D721Med (cell line): Measurements from ENCODE around the gene MTSS2.

Experiments used
- DNase-seq: peaks from one replicate; pipeline ENCODE4 v3.0.0; 2011; ENCODE audit warnings: low spot score; ENCODE audit not compliant: insufficient read length
- FAIRE-seq: peaks from 2 replicates; lab custom pipeline; 2011; peaks lifted over from hg19 to GRCh38; lab: Jason Lieb, UNC
- CTCF ChIP-seq: IDR thresholded peaks from 2 replicates; pipeline ENCODE4 v1.5.1; 2012; ENCODE audit warnings: mild to moderate bottlenecking, control low read depth; ENCODE audit not compliant: insufficient read depth; ENCODE audit errors: missing control alignments

Gene MTSS2

DNA sequence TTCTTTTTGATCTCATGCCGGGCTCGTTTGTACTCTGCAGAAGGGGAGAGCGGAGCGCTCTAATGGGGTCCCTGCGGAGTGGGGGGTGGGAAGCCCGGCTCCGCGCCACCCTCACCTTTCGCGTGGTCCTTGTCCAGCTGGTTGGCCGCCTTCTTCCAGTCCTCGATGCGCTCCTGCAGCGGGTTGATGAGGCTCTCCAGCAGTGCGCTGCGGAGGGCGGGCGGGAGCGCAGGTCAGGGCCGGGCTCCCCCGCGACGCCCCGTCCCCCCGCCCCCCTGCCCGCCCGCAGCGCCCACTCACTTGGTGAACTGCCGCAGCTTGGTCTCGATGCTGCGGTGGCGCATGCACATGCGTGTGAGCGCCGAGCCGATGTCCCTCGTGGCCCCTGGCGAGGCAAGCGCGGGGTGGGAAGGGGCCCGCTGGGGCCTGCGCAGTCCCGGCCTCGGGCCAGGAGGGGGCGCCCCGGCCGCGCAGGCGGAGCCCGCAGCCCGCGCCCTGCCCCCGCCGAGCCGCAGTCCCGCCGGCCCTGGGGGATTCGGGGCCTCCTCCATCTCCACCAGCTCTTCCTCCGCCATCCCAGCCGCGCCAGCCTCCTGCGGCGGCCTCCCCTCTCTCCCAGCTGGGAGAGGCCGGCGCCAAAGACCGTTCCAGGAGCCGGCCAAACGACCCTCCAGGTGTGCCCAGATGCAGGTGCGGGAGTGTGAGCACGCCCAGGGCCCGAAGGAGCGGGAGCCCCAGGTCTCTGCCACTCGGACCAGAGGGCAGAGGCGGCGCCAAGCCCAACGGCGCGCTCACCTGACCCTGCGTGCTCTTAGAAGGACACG lies 6.0 kb downstream of the MTSS2 start:
- no peak for FAIRE-seq
- DNase-seq, result no peak
- TF ChIP-seq CTCF, result peak; percentile 21

DNA sequence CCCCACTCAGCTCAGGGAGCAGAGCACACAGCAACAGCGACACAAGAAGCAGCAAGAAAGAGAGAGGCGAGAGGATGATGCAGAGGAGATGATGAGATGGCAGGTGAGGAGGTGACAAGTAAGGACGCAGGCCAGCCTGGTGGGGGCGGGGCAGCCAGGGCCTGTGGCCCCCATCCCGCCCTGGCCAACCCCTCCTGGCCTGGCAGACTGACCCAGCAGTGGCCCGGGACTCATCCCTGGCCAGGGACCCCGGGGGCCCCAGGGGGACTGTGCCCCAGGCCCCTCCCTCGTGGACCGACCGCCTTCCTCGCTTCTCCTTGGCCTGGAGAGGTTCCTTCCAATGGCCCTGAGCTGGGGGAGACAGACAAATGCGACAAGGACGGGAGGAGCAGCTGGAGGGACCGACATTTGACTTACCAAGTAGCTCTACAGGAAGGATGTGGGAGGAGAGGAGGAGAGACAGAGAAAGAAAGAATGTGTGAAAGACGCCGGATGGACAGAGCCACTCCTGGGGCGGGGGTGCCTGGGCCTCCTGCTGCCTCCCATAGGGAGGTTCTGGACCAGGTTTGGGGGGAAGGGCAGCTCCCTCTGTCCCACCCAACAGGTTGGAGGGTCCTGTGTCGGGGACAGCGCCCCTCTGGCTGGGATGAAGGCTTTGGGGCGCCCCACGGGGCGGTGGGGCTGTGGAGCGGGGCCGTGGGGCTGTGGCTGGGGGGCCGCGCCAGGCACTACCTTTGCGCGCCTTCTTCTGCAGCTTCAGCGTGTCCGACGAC lies 6.8 kb downstream of the MTSS2 start:
- no peak for TF ChIP-seq CTCF
- FAIRE-seq, result no peak
- no peak for DNase-seq

DNA sequence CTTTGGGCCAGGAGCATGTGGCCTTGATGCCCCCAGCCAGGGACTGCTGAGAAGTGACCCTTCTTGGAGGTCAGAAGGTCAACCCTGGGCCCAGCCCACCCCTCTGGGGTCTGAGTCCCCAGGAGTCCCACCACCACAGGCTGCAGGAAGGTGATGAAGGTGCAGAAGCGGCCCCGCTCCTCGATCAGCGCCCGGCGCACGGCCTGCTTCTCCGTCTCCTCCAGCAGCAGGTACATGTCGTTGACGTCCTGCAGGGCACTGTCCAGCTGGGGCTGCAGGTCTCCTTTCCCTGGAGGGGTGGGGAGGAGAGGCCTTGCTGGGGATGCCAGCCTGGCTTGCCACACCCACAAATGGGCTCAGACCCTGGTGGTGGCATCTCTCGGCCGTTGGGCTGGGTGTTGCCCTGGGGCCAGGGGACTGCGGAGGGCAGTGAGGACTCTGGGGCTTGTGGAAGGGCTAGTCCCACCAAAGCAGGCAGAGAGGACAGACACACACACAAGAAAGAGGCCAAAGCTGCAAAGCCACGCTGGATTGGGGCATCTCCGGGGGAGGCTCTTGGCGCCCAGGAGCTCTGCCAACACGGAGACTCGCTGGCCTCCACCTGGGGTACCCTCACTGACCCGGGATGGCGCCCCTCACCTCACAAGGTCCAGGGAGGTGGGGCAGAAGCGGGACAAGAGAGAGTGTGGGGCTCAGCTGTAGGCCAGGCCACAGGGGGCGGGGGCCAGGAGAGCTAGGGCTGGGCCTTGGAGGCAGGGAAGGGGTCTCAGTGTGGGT lies 7.5 kb downstream of the MTSS2 start:
- TF ChIP-seq CTCF, result no peak
- DNase-seq, result no peak
- FAIRE-seq, result no peak

DNA sequence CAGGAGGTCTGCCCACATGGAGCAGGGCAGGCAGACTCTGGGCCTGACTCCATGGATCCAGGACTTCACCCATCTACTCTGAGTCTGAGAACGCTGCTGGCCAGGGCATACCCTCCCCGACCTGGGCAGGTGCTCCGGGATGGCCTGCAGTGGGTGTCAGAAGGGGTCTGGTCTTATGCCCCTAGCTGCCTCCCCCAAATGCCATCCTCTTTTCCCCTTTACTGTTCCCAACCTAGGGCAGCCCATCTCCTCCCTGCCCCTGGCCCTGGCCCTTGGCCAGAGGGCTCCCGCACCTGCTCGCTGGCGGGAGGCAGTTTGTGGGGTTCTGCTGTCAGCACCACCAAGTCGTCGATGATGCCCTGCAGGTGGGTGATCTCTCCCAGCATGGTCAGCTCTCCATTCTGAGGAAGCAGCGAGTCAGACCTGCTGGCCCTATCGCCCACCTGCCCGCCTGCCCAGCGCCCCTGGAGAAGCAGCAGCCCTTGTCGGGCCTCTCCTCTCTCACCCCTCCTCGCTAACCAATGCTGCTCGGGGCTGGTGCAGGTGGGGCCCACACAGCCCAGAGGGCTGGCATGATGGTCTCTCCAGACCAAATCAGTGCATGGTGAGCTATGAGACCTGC lies 8.2 kb downstream of the MTSS2 start:
- TF ChIP-seq CTCF, result no peak
- DNase-seq, result no peak
- no peak for FAIRE-seq

DNA sequence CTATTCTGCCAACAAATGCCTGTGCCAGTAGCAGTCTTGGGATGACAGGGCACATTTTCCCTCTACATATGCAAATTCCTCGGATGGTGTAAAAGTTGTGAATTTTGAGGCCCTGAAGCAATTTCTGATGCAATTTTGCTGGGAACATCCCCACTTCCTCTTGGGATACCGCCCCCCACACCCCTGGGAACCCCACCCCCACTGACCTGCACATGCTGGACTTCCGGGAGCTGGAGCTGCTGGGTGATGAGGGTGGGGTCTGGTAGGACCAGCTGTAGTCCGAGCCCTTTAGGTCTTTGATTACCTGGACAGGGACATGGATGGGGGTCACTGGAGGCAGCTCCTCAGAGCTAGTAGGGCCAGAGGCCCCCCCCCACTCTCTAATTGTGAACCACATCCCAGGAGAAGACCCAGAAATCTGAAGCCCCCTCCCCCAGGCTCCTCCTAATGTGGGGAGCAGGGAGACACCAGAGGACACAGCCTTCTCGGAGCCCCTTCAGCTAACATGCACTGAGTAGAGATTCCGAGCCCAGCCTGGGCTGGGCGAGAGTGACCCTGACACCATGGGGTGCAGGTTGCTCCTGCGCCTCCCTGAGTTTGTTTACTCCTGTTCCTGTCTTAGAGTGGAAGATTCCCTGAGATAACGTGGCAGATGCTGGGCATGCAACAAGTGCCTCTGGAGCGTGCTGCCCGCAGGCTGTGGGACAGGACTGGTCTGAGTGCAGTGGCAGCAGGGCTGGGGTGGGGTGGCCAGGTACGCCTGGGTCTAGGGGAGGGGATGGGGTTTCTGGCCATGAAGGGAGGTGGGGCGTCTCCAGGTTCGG lies 9.0 kb downstream of the MTSS2 start:
- no peak for TF ChIP-seq CTCF
- FAIRE-seq, result no peak
- no peak for DNase-seq

- TF ChIP-seq CTCF, result no peak
- FAIRE-seq (no peak), DNase-seq (no peak)
Measured at GRCh38 chr16:70675851-70676513, 9.9 kb downstream of the MTSS2 start.
